Measurements from ENCODE around the gene B3GAT1. TPM values are rescaled to one million over a fixed set of nuclear protein-coding genes. Genes with fewer than 3 reads are reported as not detected.
"Not testable (repeated sequence)": the region's sequence is repeated elsewhere in the genome, so short reads cannot be mapped to it uniquely, and the experiment has no call there.

B3GAT1 gene
- total RNA-seq, 1 donor from 2014 or later: 31.8 TPM

GRCh38 chr11:134347441-134347840 lies 64.6 kb downstream of the B3GAT1 start:
- no peaks in the 10 kb centered on the region for H3K4me1 Mint-ChIP-seq
- H3K27me3 Mint-ChIP-seq (ENCODE audit: low read depth): no peaks in the 10 kb centered on the region
- no peak for TF ChIP-seq CTCF (conservative IDR thresholded peaks at IDR 0.05)
- no peak overlapping the region for H3K4me3 Mint-ChIP-seq
- DNase-seq (ENCODE audit: low read depth, low spot score): no peak
- no peaks in the 10 kb centered on the region for H3K9me3 Mint-ChIP-seq
- no peaks in the 10 kb centered on the region for H3K36me3 Mint-ChIP-seq (ENCODE audit: low read depth)
- H3K27ac Mint-ChIP-seq (ENCODE audit: unreplicated experiment): peak overlapping the region; percentile 63

- Mint-ChIP-seq H3K9me3 (no peaks in the 10 kb centered on the region), H3K4me3 (no peak overlapping the region), H3K4me1 (no peaks in the 10 kb centered on the region), H3K27ac (ENCODE audit: unreplicated experiment) (peak overlapping the region; percentile 63), H3K27me3 (ENCODE audit: low read depth) (no peaks in the 10 kb centered on the region), H3K36me3 (ENCODE audit: low read depth) (no peaks in the 10 kb centered on the region)
- DNase-seq (ENCODE audit: low read depth, low spot score): no peak
- TF ChIP-seq CTCF (conservative IDR thresholded peaks at IDR 0.05): no peak
Observed at GRCh38 chr11:134346976-134347350, 65.1 kb downstream of the B3GAT1 start.

GRCh38 chr11:134346101-134346975 lies 65.7 kb downstream of the B3GAT1 start:
- Mint-ChIP-seq H3K4me3 (no peak overlapping the region), H3K4me1 (no peaks in the 10 kb centered on the region), H3K9me3 (no peaks in the 10 kb centered on the region), H3K27me3 (ENCODE audit: low read depth) (no peaks in the 10 kb centered on the region), H3K36me3 (ENCODE audit: low read depth) (no peaks in the 10 kb centered on the region), H3K27ac (ENCODE audit: unreplicated experiment) (no peak overlapping the region)
- TF ChIP-seq CTCF (conservative IDR thresholded peaks at IDR 0.05): no peak
- DNase-seq (ENCODE audit: low read depth, low spot score): no peak

- Mint-ChIP-seq H3K9me3 (no peaks in the 10 kb centered on the region), H3K4me1 (no peaks in the 10 kb centered on the region), H3K27ac (ENCODE audit: unreplicated experiment) (no peak overlapping the region), H3K36me3 (ENCODE audit: low read depth) (no peaks in the 10 kb centered on the region), H3K27me3 (ENCODE audit: low read depth) (no peaks in the 10 kb centered on the region), H3K4me3 (no peak overlapping the region)
- TF ChIP-seq CTCF (conservative IDR thresholded peaks at IDR 0.05): no peak
- no peak for DNase-seq (ENCODE audit: low read depth, low spot score)
Observed at GRCh38 chr11:134345237-134345550, 66.8 kb downstream of the B3GAT1 start.

- not testable (repeated sequence) for DNase-seq (ENCODE audit: low read depth, low spot score); H3K36me3 Mint-ChIP-seq (ENCODE audit: low read depth); H3K4me1 Mint-ChIP-seq; H3K4me3 Mint-ChIP-seq; H3K9me3 Mint-ChIP-seq; H3K27ac Mint-ChIP-seq (ENCODE audit: unreplicated experiment); H3K27me3 Mint-ChIP-seq (ENCODE audit: low read depth)
Observed at GRCh38 chr11:134344497-134345236, 67.4 kb downstream of the B3GAT1 start.

- no peak for DNase-seq (ENCODE audit: low read depth, low spot score)
- H3K27ac Mint-ChIP-seq (ENCODE audit: unreplicated experiment): no peak overlapping the region
- no peaks in the 10 kb centered on the region for H3K9me3 Mint-ChIP-seq
- H3K4me1 Mint-ChIP-seq: no peaks in the 10 kb centered on the region
- no peak for TF ChIP-seq CTCF (conservative IDR thresholded peaks at IDR 0.05)
- H3K4me3 Mint-ChIP-seq: no peak overlapping the region
- no peaks in the 10 kb centered on the region for H3K27me3 Mint-ChIP-seq (ENCODE audit: low read depth)
- no peaks in the 10 kb centered on the region for H3K36me3 Mint-ChIP-seq (ENCODE audit: low read depth)
Observed at GRCh38 chr11:134343646-134344045, 68.4 kb downstream of the B3GAT1 start.

Measured in neural crest cell (in vitro differentiated cells).